NCI-H2081 (cell line): ENCODE results near the gene DEPDC1B.
"Not testable (repeated sequence)": the region's sequence is repeated elsewhere in the genome, so short reads cannot be mapped to it uniquely, and the experiment has no call there.

Experiments
- DNase-seq, 2 experiments: peaks; one replicate each; lab custom pipeline; 2025; lab: John Stamatoyannopoulos, UW

The DEPDC1B gene

DNA sequence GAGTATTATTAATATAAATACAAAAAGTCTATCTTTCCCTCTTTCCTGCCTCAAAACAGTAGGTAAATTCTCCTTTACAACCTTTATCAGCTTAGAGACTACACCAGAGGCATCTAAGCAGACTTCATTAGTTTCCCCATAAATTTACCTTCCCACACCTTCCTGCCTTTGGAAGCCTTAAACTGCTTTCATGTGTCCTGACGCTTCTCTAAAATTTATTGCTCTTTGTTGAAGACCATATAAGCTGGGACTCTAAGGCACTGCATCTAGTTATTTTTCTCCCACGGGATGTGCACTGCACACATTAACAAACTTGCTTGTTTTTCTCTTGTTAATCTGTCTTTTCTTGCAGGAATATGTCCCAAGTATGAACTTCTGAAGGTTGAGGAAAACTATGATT, 51.8 kb downstream of the DEPDC1B start:
- DNase-seq = no peak

DNA sequence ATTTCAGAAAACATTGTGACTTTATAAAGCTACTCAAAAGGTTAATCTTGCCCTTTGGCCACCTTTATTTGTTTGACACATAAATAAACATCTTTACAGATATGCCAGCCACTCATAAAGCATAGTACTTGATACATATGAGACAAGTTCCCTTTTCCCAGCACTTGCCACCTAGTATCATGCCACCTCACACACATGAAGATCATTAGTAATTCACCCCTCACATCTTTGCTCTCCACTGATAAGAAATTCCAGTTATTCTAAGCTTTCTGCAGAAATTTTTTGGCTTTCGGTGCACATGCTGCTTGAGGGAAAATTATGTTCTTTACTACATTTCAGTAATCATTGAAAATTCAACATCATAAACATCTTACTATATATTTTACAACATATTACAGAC, 59.1 kb downstream of the DEPDC1B start:
- DNase-seq = no peak

DNA sequence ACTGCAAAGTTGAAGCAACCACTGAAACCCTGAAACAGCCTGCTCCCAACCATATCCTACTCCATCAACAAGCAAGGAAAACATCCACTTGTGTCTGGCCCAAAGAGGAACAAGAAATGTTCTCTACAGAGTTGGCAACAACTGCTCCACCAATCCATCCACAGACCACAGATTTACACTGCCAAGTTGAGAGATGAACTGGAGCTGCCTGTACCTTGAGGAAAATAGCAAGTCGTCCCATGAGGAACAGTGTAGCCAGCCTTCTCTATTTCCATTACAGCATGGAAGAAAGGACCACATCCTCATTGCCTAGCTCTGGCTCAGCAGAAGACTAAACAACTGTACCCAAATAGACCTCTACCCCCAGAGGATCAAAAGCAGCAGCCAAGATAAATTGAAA, 60.4 kb downstream of the DEPDC1B start:
- no peak for DNase-seq

DNA sequence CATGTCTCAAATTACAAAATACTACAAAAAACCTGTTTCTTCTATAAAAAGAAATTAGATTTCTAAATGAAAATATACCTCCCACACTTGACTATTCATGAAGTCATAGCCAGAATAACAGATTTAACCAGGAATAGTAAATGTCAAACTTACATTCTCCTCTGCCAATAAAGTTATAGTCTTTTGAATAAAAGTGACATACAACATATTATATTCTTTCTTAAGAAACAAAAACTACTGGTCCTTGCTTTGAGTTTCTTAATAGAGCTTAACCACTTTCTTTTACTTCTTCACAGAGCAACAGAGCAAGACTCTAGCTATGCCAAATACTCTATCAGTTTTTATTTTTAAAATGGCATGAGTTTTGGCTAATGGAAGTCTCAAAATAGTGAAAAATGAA, 61.7 kb downstream of the DEPDC1B start:
- DNase-seq = no peak

DNA sequence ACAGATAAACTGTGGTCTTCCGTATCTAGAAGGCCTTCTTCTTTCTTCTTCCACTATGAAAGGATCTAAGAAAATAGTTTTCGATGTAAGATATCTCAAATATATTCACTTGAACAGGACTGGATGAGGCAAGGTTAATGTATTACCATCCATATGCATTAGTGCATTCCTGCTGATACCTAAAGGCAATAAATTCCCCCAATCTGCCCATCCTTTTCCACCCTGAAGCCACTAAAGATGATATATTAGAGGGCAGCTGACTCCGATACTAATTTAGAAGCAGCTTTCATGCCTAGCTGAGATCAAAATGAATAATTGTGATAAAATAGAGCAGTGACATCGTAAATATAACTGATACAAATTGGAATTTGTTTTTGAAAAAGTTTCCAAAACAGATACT, 63.3 kb downstream of the DEPDC1B start:
- DNase-seq = no peak

DNA sequence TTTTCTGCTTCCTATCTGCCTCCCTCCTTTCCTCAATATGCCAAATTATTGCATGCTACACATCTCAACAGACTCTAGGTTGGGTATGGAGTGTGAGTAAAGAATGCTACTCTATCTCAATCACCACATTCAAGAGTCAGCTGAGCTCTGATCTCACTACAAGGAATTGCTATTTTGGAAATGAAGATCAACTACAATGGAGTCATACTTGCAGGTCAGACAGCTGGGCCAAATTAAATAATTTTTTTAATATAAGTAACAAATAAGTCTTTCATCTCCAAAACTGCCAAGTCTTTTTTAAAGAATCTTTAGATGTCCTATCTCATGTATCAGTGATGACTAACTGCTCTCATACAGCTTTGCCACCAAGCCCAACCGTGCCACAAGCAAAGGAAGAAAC, 64.0 kb downstream of the DEPDC1B start:
- no peak for DNase-seq

DNA sequence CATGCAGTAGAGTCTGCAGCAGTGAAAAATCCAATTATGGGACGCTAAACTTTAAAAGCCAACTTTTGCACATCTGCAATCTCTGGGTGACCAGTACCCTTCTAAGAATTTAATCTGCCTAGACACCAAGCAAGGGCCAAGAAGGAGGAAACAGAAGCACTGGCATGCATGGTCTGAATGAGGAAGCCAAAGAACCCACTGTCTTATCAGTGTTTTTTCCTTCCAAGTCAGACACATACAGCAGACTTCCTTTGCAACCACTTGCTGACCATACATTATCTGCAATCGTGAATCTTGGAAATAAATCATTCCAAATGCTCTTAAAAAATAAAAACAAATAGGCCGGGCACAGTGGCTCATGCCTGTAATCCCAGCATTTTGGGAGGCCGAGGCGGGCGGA, 65.9 kb downstream of the DEPDC1B start:
- no peak for DNase-seq

DNA sequence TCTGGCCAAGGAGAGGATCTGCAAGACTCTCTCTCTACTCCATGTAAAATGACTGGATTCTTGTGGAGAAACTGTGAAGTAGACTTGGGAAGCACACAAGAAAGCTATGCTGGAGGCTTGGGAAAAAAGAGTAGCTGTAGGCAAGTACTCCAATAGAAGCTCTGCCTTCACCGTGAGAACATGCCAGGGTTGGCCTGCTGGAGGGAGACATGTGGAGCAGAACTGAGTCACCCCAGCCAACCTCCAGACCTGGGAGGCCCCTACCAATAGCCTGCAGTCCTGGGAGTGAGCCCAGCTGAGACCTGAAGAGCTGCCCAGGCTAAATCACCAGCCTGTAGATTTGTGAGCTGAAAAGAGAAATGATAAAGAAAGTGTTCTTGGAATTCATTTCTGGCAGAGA, 66.6 kb downstream of the DEPDC1B start:
- no peak for DNase-seq

DNA sequence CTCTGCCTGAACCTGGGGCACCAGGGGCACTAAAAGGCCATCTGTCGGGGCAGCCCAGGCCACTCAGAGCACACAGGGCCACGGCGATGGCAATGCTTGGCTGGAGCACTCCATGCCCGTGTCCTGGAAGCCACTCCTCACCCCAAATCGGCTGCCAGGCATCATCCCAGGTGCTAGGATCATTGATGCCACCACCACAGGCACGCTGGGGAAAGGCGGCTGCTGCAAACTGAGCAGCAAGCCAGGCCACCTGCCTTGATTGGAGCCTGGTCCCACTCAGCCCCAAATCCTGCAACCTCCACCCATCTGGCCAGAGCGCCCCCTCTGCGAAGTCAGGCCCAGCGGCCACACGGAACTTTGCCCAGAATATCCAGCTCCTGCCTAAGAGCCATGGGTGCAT, 67.8 kb downstream of the DEPDC1B start:
- no peak for DNase-seq

DNA sequence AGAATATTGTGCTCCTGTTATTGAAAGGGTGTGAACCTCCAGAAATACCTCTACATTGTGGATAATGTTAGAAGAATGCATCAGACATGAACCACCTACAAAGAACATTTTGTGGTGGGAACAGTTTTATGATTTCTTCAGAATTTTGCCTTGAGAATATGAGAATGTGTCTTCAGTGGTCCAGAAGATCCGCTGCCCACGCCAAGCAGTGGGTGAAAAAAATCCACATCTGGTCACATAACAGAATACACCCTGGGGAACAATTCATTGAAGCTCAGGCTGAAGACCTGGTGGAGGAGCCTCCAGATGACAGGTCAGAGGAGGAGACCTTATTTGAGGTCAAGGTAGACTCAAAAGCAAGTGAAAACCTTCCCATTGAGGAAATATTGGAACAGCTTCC, 69.1 kb downstream of the DEPDC1B start:
- DNase-seq = no peak

DNA sequence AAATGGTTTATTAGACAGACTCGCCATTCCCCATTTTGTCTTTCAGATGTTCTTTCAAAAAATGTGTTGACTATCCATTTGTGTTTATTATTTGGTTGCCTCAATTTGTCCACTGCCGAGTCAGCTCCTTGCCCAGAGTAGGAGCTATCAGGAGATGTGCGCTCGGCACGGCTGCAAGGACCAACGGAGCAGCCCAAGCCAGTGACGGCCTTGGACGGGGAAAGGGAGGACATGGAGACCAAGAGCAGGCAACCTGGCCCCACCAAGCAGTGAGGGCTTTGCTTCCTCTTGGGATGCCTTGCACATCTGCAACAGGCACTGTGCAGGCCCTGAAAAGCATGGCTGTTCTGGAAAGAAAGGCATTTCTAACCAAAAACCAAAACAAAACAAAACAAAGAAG, 69.8 kb downstream of the DEPDC1B start:
- no peak for DNase-seq

DNA sequence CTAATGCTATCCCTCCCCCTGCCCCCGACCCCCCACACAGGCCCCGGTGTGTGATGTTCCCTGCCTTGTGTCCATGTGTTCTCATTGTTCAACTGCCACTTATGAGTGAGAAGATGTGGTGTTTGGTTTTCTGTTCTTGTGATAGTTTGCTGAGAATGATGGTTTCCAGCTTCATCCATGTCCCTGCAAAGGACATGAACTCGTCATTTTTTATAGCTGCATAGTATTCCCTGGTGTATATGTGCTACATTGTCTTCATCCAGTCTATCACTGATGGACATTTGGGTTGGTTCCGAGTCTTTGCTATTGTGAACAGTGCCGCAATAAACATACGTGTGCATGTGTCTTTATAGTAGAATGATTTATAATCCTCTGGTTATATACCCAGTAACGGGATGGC, 75.1 kb downstream of the DEPDC1B start:
- DNase-seq = not testable (repeated sequence)

DNA sequence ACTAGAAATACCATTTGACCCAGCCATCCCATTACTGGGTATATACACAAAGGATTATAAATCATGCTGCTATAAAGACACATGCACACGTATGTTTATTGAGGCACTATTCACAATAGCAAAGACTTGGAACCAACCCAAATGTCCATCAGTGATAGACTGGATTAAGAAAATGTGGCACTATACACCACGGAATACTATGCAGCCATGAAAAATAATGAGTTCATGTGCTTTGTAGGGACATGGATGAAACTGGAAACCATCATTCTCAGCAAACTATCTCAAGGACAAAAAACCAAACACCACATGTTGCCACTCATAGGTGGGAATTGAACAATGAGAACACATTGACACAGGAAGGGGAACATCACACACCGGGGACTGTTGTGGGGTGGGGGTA, 79.2 kb downstream of the DEPDC1B start:
- DNase-seq = not testable (repeated sequence)

DNA sequence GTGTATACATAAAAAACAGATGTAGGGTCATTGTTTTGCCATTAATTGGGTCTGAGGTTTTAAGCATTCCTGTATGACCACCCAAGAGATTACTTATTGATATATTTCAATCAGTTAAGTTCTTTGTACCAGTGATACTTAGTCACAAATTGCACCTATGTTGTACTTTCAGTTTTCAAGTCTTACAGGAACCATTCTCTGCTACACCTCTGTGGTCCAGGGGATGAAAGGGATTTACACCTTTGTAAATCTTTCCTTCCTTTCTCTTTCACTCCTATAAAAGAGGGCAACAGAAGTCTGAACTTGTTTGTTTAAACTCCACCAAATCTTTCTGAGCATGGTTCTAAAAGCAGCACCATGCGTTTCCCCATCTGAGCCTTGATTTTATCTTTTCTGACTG, 86.1 kb downstream of the DEPDC1B start:
- no peak for DNase-seq

DNA sequence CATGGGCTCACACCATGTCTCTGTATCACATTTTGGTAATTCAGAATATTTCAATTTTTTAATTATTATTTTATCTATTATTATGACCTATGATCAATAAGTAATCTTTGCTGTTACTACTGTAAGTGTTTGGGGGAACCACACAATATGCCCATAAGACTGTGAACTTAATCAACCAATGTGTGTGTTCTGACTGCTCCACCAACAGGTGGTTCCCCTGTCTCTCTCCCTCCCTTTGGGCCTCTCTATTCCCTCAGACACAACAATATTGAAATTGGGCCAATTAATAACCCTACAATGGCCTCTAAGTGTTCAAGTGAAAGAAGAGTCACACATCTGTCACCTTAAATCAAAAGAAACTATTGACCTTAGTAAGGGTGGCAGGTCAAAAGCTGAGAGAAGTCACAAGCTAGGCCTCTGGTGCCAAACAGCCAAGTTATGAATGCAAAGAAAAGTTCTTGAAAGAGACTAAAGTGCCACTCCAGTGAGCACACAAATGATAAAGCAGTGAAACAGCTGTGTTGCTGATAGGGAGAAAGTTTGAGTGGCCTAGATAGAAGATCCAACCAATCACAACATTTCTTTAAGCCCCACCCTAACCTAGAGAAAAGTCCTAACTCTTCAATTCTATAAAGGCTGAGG, 88.7 kb downstream of the DEPDC1B start:
- no peak for DNase-seq

DNA sequence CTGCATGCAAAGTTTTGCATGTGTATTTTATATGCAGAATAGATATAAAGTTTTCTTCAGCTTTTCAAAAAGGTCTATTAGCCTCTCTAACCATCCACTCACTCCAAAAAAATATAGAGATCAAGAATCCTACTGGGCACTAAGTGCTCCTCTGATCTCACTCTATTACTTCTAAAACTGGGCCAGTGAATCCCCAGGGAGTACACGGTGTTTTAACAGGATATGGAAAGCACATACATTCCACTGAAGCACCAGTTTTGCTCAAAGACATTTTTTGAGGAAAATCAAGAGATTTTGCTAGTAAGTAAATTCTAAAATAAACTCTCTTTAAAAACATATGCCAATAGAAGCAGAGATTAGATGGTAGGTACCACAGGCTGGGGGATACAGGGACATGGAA, 95.2 kb downstream of the DEPDC1B start:
- no peak for DNase-seq

DNA sequence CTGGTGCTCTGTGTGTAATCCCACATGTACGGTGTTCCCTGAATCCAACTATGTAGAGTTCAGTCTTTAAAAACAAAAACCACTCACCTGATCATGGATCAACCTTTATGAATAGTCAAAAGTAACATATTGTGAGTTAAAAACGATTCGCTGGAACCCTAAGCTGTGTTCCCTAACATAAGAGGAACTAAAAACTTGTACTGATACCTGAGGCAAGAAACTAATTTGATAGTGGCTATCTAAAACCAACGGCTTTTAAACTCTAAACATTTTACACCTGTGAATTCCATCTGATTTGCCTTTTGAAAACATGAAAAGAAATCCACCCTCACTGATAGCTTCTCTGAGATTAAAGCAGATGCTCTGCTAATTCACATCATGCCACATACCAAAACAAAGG, 101.5 kb downstream of the DEPDC1B start:
- no peak for DNase-seq

DNA sequence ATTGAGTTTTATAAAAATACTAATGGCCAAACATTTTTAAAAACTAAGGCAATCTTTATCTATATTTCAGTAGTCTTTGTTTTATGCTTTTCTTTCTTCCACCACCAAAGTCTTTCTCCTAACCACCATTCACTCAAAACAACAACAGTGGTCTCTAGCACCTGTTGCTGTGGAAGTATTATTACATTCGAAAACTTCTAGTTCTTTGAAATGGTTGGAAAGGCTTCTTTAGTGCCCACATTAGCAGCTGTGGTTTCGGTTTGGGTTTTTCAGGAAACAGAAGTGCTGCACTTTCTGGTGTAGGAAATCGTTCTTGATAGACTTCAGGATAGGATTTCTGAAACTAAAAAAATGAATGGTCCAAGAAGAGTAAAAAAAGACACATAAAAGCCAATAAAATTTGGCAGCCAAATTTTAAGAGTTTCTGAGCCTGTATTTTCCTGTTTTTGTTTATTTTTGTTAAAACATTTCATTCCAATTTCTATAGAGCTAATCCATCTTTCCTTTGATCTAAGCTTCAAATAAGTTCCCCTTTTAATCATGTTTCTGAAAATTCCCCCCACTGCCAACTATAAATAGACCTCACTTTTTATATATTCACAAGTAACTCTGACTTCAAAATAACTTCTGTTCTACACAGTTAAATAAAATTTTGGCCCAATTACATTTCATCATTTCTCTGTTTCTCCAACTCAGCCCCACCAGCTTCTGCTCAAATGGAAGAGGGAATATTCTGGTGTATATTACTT, 102.2 kb downstream of the DEPDC1B start:
- no peak for DNase-seq

DNA sequence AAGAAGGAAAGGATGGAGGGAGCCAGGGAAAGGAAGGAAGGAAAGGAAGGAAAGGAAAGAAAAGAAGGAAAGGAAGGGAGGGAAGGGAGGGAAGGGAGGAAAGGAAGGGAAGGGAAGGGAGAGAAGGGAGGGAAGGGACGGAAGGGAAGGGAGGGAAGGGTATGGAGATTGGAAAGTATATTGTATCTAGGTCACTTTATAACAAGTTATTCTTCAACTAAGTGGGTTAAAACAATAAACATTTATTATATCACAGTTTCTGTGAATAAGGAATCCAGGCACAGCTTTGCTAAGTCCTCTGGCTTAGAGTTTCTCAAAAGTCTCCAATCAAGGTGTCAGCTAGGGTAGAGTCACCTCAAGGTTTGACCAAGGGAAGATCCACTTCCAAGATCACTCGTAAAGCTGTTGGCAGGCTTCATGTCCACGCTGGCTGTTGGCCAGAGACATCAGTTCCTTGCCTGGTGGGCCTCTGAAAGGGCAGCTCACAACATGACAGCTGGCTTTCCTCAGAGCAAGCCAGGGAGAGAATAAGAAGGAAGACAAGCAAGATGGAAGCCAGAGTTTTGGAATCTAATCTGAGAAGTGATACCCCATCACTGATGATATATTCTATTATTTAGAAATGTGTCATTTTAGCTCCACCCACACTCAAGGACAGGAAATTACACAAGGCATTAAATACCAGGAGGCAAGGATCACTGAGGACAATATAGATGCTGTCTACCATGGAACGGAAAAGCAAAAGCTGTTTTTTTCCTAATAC, 105.1 kb downstream of the DEPDC1B start:
- DNase-seq = no peak

DNA sequence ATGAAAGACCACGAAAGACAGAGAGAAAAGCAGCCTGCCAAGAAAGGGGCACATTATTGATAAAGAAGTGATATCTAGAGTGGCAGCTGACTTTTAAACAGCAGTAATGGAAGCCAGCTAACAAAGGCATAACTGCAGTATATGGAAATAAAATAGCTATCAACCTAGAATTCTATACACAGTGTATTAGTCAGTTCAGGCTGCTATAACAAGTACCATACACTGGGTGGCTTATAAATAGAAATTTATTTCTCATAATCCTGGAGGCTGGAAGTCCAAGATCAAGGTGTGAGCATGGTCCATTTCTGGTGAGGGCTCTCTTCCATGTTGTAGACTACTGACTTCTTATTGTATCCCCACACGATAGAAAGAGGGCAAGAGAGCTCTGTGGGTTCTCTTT, 109.8 kb downstream of the DEPDC1B start:
- DNase-seq = no peak

DNA sequence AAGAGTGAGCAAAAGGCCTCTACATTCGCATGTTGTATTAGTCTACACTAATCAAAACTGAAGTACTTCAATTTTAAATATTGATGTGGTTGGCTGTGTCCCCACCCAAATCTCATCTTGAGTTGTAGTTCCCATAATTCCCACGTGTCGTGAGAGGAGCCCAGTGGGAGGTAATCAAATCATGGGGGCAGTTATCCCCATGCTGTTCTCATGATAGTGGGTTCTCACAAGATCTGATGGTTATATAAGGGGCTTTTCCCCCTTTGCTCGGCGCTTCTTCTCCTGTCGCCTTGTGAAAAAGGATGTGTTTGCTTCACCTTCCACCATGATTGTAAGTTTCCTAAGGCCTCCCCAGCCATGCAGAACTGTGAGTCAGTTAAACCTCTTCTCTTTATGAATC, 112.7 kb downstream of the DEPDC1B start:
- DNase-seq = not testable (repeated sequence)

DNA sequence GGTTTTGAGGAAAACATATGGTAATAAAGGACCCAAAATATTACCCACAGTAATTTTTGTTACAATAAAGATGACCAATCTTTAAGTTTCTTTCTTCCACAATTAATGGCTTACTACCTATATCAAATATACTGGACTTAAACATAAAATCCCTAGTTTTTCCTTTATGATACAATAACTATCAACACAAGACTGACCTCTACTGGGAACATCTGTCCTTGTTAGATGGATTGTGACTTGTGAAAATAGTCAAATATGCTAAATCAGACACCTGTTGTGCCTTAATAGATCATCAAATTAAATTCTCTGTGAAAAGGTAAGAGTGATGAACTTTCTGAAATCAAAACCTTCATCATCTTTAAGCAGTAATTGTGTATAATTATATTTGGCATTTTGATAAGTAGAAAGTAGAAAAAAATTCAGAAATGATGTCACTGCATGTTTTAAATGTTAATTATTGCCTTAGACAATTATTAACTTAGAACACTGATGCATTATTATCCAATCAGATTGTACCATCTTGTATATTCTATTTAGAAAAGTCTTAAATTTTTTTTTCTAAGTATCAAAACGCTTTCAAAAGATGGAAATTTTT, 113.6 kb downstream of the DEPDC1B start:
- DNase-seq = no peak

DNA sequence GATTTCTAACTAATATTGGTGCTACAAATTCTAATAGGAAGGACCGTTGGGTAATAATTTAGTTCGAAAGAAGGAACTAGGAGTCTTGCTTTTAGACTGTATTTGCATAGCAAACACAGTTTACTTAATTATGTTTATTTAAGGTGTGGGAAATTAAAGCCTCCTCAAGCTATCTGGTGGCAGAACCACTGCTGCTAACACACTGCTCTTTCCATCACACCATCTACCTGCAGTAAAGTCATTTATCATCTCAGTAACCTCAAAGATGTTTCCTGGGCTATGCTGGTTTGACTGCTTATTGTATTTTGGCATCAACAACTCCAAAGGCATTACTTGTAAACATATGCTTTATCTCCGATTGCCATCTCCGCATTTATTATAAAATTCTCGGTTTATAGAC, 114.3 kb downstream of the DEPDC1B start:
- no peak for DNase-seq
